Right lobe of liver (tissue), 4 donors: ENCODE data around the gene PPARG.

Experiments used
- CTCF ChIP-seq, 4 donors: fragments of 200-600 bp in 3 of 4; fragments of 450-650 bp in 1 of 4; IDR thresholded peaks; one replicate each; pipeline versions ENCODE4 v1.5.1 to v1.8.0; 2016 to 2022; ENCODE audit warnings: antibody characterized with exemption in 4 of 4, mild to moderate bottlenecking in 2 of 4
- POLR2A ChIP-seq: fragments of 450-650 bp; IDR thresholded peaks from one replicate; pipeline ENCODE4 v1.6.1; 2017; ENCODE audit warnings: antibody characterized with exemption, mild to moderate bottlenecking
- donor health status: DM: no; HTN: no; CAD: no.
- donor health status: DM: no; HTN: no; CAD: no.
- donor health status: DM: no; HTN: yes; CAD: no.

- TF ChIP-seq CTCF (IDR thresholded peaks at IDR 0.05) (no peak), POLR2A (no peak)
Measured at GRCh38 chr3:12367346-12367745, 78.5 kb downstream of the PPARG start.
